Upper lobe of left lung (tissue), 4 donors: ENCODE measurements around the gene CUX1.

ENCODE experiments used
- CTCF ChIP-seq, 6 experiments: fragments of 450-650 bp in 4 of 6; fragments of 200-600 bp in 2 of 6; sonication (generic) in 2 of 6; IDR thresholded peaks; one replicate each; pipeline ENCODE4 v1.5.1; 2016 to 2019; ENCODE audit warnings: antibody characterized with exemption in 6 of 6
- POLR2A ChIP-seq, 4 donors: fragments of 450-650 bp; IDR thresholded peaks; one replicate each; pipeline ENCODE4 v1.5.1; 2016 to 2017; ENCODE audit warnings: antibody characterized with exemption in 4 of 4, mild to moderate bottlenecking in 2 of 4
- POLR2AphosphoS5 ChIP-seq, 2 donors: sonication (generic); formaldehyde crosslinking; IDR thresholded peaks; one replicate each; pipeline ENCODE4 v1.5.1; 2017; ENCODE audit warnings: antibody characterized with exemption in 2 of 2

- TF ChIP-seq CTCF (IDR thresholded peaks at IDR 0.05) (no peak), POLR2A (IDR thresholded peaks at IDR 0.05) (no peak), POLR2AphosphoS5 (IDR thresholded peaks at IDR 0.05) (no peak)
Observed at GRCh38 chr7:101916876-101917275, 99.5 kb downstream of the CUX1 start.
